NCI-H526 treated with DMSO at 0.1 percent for 48 hours (cell line): ENCODE data around the gene CARS1.
A peak's percentile ranks its signal among the peaks of the same experiment; 100 is the strongest.

Experiments used
- DNase-seq: peaks from one replicate; lab custom pipeline; 2025; lab: John Stamatoyannopoulos, UW

The CARS1 gene

GRCh38 chr11:2991452-2992233 lies 65.6 kb downstream of the CARS1 start:
- no peak for DNase-seq

GRCh38 chr11:2990617-2991451 lies 66.4 kb downstream of the CARS1 start:
- DNase-seq, result peak; percentile 41

GRCh38 chr11:2989551-2989950 lies 67.7 kb downstream of the CARS1 start:
- no peak for DNase-seq

GRCh38 chr11:2989006-2989405 lies 68.2 kb downstream of the CARS1 start:
- DNase-seq, result peak; percentile 26

- peak; percentile 93 for DNase-seq
Measured at GRCh38 chr11:2987881-2988861, 69.1 kb downstream of the CARS1 start.

- no peak for DNase-seq
Measured at GRCh38 chr11:2983908-2984307, 73.3 kb downstream of the CARS1 start.

- DNase-seq, result no peak
Measured at GRCh38 chr11:2982214-2982613, 75.0 kb downstream of the CARS1 start.

GRCh38 chr11:2981130-2981529 lies 76.1 kb downstream of the CARS1 start:
- no peak for DNase-seq

- DNase-seq, result no peak
Measured at GRCh38 chr11:2980168-2980840, 76.9 kb downstream of the CARS1 start.

- DNase-seq, result no peak
Measured at GRCh38 chr11:2977113-2977512, 80.1 kb downstream of the CARS1 start.

- DNase-seq, result no peak
Measured at GRCh38 chr11:2976294-2977063, 80.7 kb downstream of the CARS1 start.

GRCh38 chr11:2975594-2975993 lies 81.6 kb downstream of the CARS1 start:
- DNase-seq, result no peak

GRCh38 chr11:2974272-2974671 lies 83.0 kb downstream of the CARS1 start:
- no peak for DNase-seq

GRCh38 chr11:2968341-2968900 lies 88.8 kb downstream of the CARS1 start:
- no peak for DNase-seq

GRCh38 chr11:2964782-2965181 lies 92.4 kb downstream of the CARS1 start:
- DNase-seq, result no peak

GRCh38 chr11:2963761-2964160 lies 93.5 kb downstream of the CARS1 start:
- no peak for DNase-seq

- no peak for DNase-seq
Measured at GRCh38 chr11:2963112-2963754, 94.0 kb downstream of the CARS1 start.

- no peak for DNase-seq
Measured at GRCh38 chr11:2961080-2961479, 96.1 kb downstream of the CARS1 start.

- no peak for DNase-seq
Measured at GRCh38 chr11:2960139-2960538, 97.1 kb downstream of the CARS1 start.

GRCh38 chr11:2958251-2958650 lies 99.0 kb downstream of the CARS1 start:
- no peak for DNase-seq
